K562 (cell line): ENCODE results near the gene NT5C. TPM values are rescaled to one million over a fixed set of nuclear protein-coding genes. Genes with fewer than 3 reads are reported as not detected.

Experiments
- CC2D1A ChIP-seq: fragments of 450-650 bp; IDR thresholded peaks from 2 replicates; pipeline ENCODE4 v1.6.1; 2017; ENCODE audit warnings: mild to moderate bottlenecking
- DMBX1 ChIP-seq: fragments of 250-450 bp; sonication (Bioruptor Pico); IDR thresholded peaks from 2 replicates; pipeline ENCODE4 v1.8.0; 2022; ENCODE audit warnings: inconsistent platforms, mild to moderate bottlenecking, moderate library complexity, borderline replicate concordance
- HNRNPL ChIP-seq: fragments of 200-400 bp; formaldehyde crosslinking; IDR thresholded peaks from 2 replicates; pipeline ENCODE4 v1.6.1; 2017; ENCODE audit warnings: low read depth, mild to moderate bottlenecking, low read length
- HNRNPUL1 ChIP-seq: fragments of 200-400 bp; formaldehyde crosslinking; IDR thresholded peaks from 2 replicates; pipeline ENCODE4 v1.6.1; 2017; ENCODE audit warnings: low read length
- IFI16 ChIP-seq: fragments of 250-450 bp; sonication (Bioruptor Pico); IDR thresholded peaks from 2 replicates; pipeline ENCODE4 v2.1.2; 2022; ENCODE audit warnings: mild to moderate bottlenecking, inconsistent platforms
- ILK ChIP-seq: fragments of 450-650 bp; IDR thresholded peaks from 2 replicates; pipeline ENCODE4 v1.6.1; 2016; ENCODE audit warnings: missing genetic modification characterization, low read depth, mild to moderate bottlenecking, missing compliant biosample characterization, moderate library complexity, borderline replicate concordance
- IRF2 ChIP-seq: sonication (generic); formaldehyde crosslinking; IDR thresholded peaks from 2 replicates; pipeline ENCODE4 v1.8.1; 2022; ENCODE audit warnings: mild to moderate bottlenecking, missing genetic modification reagents
- NCOA1 ChIP-seq: fragments of 450-650 bp; IDR thresholded peaks from 2 replicates; pipeline ENCODE4 v1.6.1; 2016; ENCODE audit warnings: low read depth
- RB1 ChIP-seq: fragments of 450-650 bp; IDR thresholded peaks from 2 replicates; pipeline ENCODE4 v1.6.1; 2017; ENCODE audit warnings: low read depth, mild to moderate bottlenecking
- SMARCA5 ChIP-seq: fragments of 450-650 bp; IDR thresholded peaks from 2 replicates; pipeline ENCODE4 v1.6.1; 2016
- TGIF2 ChIP-seq: sonication (generic); formaldehyde crosslinking; IDR thresholded peaks from 2 replicates; pipeline ENCODE4 v1.8.1; 2022; ENCODE audit warnings: mild to moderate bottlenecking, missing genetic modification reagents, moderate library complexity
- TOE1 ChIP-seq, 2 experiments: fragments of 450-650 bp in 1 of 2; sonication (generic) in 1 of 2; formaldehyde crosslinking in 1 of 2; IDR thresholded peaks; 2 replicates each; pipeline versions ENCODE4 v1.7.1 to v1.8.0; 2016 to 2022; ENCODE audit warnings: borderline replicate concordance in 2 of 2, mild to moderate bottlenecking in 2 of 2, antibody characterized with exemption in 1 of 2, inconsistent platforms in 1 of 2, low read depth in 1 of 2, missing genetic modification reagents in 1 of 2, moderate library complexity in 1 of 2
- ZBTB7A ChIP-seq: IDR thresholded peaks from 2 replicates; pipeline ENCODE4 v1.6.1; 2011; ENCODE audit warnings: low read depth, mild to moderate bottlenecking, low read length, moderate library complexity, borderline replicate concordance; ENCODE audit not compliant: control insufficient read depth
- ZNF695 ChIP-seq: fragments of 450-650 bp; formaldehyde crosslinking; IDR thresholded peaks from 2 replicates; pipeline ENCODE4 v1.4.0; 2020; ENCODE audit warnings: mild to moderate bottlenecking, moderate library complexity
- ZNF766 ChIP-seq: fragments of 200-800 bp; sonication (Bioruptor generic); conservative IDR thresholded peaks from 2 replicates; pipeline ENCODE4 v1.6.1; 2016; ENCODE audit warnings: missing genetic modification characterization, missing compliant biosample characterization
- polyA plus RNA-seq, 8 experiments: library from polyadenylated mRNA; depleted of rRNA in 4 of 8; stranded (reverse) in 5 of 8; unstranded in 3 of 8; fragments of >200 nt; fragmentation: Nextera tagmentation in 2 of 8; fragmentation: Illumina TruSeq in 1 of 8; extraction: Ambion mirVana in 2 of 8; extraction: Trizol in 1 of 8; gene quantifications; 2 replicates each; pipeline versions ENCODE4 v1.2.1 to v1.2.3, GENCODE V29; 2011 to 2014; ENCODE audit warnings: inconsistent platforms in 1 of 8, missing spikeins in 1 of 8
- total RNA-seq, 7 experiments: library from RNA; depleted of rRNA in 6 of 7; stranded (reverse); fragments of >200 nt in 6 of 7; fragmentation: Illumina TruSeq in 2 of 7; extraction: Trizol in 2 of 7; gene quantifications; 2 replicates each; pipeline versions ENCODE4 v1.2.1 to v1.2.3, GENCODE V29; 2011 to 2021; ENCODE audit warnings: low replicate concordance in 1 of 7
- TF ChIP-seq, protein P1 (sequence below): sonication (generic); formaldehyde crosslinking; IDR thresholded peaks from 2 replicates; pipeline ENCODE4 v1.8.0; 2023; ENCODE audit warnings: mild to moderate bottlenecking, missing genetic modification reagents
- TF ChIP-seq, protein P2 (sequence below), 3 experiments: fragments of 200-800 bp in 1 of 3; fragments of 250-450 bp in 1 of 3; fragments of 450-650 bp in 1 of 3; sonication (Bioruptor Pico) in 1 of 3; sonication (Bioruptor generic) in 1 of 3; formaldehyde crosslinking in 1 of 3; IDR thresholded peaks; 2 replicates each; pipeline versions ENCODE4 v1.6.1 to v1.8.0; 2016 to 2022; ENCODE audit warnings: mild to moderate bottlenecking in 2 of 3, missing genetic modification characterization in 2 of 3, missing compliant biosample characterization in 1 of 3, moderate library complexity in 1 of 3
- TF ChIP-seq, protein P3 (sequence below): sonication (generic); formaldehyde crosslinking; IDR thresholded peaks from 2 replicates; pipeline ENCODE4 v1.8.0; 2022; ENCODE audit warnings: mild to moderate bottlenecking, missing genetic modification reagents, borderline replicate concordance

The NT5C gene
- total and polyA plus RNA-seq, 9 of the 15 experiments (the other 6 are each of a cell fraction or from before 2014, with no cell fraction given): 2.9 to 205 (median 45.0) TPM

DNA sequence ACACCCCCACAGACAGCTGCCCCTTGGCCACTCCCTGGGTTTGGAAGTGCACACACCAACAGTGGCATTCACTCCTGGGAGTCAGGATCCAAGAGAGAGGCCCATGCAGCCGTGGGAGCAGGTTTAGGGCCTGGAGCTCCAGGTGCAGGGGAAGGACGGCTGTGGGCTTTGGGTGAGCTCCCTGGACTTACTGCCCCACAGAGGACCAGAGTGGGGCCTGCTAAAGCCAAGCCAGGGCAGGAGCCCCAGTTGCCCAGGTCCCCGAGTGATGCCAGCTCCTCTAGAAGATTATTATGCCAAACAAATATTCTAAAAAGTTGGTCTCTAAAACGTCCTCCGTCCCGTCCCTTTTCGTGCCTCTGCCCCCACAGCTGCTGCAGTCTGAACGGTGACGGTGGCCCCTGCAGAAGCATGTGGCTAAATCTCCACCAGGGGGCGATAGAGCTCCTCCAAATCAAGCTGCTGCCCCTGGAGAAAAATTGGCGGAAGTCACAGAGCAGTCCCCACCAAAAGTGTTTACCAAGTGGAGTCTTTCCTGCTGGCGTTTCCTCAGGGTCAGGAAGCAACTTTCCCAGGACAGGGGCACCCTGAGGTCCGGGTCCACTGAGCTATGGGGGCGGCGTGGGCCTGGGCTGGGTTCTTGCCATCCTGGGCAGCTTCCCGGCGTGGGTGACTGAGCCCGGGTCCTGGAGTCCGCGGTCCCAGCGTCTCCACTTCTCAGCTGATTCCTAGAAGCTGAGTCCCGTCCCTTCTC, 17.6 kb downstream of the NT5C start (continued):
- TF ChIP-seq ZBTB7A (no peak), DMBX1 (CRISPR knock-in tag) (no peak), ZNF695 (CRISPR knock-in tag) (no peak), HNRNPL (no peak), NCOA1 (no peak), ZNF766 (0 out of 2 replicates have a peak, but pooled peaks have one; percentile 49), TOE1 (IDR thresholded peaks at IDR 0.05; ENCODE audit: borderline replicate concordance) (no peak), TOE1 (CRISPR knock-in tag; IDR thresholded peaks at IDR 0.05; ENCODE audit: borderline replicate concordance, low read depth) (no peak), IRF2 (CRISPR knock-in tag) (no peak), HNRNPUL1 (no peak), TGIF2 (CRISPR knock-in tag) (no peak), CC2D1A (peak; percentile 77), ILK (no peak), SMARCA5 (no peak), IFI16 (CRISPR knock-in tag) (no peak), RB1 (peak; percentile 73; the same call in 1 of the 2 replicates)
- TF ChIP-seq, protein P1, sequence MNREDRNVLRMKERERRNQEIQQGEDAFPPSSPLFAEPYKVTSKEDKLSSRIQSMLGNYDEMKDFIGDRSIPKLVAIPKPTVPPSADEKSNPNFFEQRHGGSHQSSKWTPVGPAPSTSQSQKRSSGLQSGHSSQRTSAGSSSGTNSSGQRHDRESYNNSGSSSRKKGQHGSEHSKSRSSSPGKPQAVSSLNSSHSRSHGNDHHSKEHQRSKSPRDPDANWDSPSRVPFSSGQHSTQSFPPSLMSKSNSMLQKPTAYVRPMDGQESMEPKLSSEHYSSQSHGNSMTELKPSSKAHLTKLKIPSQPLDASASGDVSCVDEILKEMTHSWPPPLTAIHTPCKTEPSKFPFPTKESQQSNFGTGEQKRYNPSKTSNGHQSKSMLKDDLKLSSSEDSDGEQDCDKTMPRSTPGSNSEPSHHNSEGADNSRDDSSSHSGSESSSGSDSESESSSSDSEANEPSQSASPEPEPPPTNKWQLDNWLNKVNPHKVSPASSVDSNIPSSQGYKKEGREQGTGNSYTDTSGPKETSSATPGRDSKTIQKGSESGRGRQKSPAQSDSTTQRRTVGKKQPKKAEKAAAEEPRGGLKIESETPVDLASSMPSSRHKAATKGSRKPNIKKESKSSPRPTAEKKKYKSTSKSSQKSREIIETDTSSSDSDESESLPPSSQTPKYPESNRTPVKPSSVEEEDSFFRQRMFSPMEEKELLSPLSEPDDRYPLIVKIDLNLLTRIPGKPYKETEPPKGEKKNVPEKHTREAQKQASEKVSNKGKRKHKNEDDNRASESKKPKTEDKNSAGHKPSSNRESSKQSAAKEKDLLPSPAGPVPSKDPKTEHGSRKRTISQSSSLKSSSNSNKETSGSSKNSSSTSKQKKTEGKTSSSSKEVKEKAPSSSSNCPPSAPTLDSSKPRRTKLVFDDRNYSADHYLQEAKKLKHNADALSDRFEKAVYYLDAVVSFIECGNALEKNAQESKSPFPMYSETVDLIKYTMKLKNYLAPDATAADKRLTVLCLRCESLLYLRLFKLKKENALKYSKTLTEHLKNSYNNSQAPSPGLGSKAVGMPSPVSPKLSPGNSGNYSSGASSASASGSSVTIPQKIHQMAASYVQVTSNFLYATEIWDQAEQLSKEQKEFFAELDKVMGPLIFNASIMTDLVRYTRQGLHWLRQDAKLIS (CRISPR knock-in tag): no peak
- TF ChIP-seq, protein P2, sequence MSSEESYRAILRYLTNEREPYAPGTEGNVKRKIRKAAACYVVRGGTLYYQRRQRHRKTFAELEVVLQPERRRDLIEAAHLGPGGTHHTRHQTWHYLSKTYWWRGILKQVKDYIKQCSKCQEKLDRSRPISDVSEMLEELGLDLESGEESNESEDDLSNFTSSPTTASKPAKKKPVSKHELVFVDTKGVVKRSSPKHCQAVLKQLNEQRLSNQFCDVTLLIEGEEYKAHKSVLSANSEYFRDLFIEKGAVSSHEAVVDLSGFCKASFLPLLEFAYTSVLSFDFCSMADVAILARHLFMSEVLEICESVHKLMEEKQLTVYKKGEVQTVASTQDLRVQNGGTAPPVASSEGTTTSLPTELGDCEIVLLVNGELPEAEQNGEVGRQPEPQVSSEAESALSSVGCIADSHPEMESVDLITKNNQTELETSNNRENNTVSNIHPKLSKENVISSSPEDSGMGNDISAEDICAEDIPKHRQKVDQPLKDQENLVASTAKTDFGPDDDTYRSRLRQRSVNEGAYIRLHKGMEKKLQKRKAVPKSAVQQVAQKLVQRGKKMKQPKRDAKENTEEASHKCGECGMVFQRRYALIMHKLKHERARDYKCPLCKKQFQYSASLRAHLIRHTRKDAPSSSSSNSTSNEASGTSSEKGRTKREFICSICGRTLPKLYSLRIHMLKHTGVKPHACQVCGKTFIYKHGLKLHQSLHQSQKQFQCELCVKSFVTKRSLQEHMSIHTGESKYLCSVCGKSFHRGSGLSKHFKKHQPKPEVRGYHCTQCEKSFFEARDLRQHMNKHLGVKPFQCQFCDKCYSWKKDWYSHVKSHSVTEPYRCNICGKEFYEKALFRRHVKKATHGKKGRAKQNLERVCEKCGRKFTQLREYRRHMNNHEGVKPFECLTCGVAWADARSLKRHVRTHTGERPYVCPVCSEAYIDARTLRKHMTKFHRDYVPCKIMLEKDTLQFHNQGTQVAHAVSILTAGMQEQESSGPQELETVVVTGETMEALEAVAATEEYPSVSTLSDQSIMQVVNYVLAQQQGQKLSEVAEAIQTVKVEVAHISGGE (CRISPR knock-in tag; IDR thresholded peaks at IDR 0.05): peak in 1 of 3 experiments; percentile 50; a peak in 1 of 6 replicates
- TF ChIP-seq, protein P3, sequence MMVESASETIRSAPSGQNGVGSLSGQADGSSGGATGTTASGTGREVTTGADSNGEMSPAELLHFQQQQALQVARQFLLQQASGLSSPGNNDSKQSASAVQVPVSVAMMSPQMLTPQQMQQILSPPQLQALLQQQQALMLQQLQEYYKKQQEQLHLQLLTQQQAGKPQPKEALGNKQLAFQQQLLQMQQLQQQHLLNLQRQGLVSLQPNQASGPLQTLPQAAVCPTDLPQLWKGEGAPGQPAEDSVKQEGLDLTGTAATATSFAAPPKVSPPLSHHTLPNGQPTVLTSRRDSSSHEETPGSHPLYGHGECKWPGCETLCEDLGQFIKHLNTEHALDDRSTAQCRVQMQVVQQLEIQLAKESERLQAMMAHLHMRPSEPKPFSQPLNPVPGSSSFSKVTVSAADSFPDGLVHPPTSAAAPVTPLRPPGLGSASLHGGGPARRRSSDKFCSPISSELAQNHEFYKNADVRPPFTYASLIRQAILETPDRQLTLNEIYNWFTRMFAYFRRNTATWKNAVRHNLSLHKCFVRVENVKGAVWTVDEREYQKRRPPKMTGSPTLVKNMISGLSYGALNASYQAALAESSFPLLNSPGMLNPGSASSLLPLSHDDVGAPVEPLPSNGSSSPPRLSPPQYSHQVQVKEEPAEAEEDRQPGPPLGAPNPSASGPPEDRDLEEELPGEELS (CRISPR knock-in tag): no peak
